NCI-H2227 (cell line): ENCODE results near the gene GUK1.
"Not testable (repeated sequence)": the region's sequence is repeated elsewhere in the genome, so short reads cannot be mapped to it uniquely, and the experiment has no call there.

Experiments
- DNase-seq: peaks from one replicate; lab custom pipeline; 2025; ENCODE audit not compliant: unreplicated experiment; lab: John Stamatoyannopoulos, UW

The GUK1 gene

DNA sequence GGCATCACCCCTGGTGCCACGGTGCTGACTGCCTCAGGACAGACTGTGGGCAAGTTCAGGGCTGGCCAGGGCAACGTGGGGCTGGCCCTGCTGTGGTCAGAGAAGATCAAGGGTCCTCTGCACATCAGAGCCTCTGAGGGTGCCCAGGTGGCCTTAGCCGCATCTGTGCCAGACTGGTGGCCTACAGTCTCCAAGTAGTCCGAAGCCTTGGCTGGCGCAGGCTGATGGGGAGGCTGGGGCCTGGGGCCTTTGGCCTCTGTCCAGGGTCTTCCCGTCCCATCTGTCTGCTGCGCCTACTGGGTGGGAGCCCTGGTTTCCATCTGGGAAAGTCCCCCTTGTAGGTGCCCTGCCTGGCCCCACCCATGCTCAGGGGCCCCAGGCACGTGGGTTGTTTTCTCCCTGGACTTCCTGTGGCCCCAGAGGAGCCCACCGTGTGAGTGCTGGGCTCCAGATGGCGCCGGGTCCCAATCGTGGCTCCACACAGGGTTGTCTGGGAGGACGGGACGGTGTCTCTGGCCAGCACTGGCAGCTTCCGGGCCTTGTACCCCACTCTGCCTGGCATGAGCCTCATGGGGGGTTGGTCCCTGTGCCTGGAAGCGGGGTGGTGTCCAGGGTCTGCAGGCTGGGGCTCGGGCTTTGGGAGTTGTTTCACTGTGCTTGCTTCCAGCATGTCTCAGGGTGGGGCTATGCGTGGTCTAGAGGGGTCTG, 35.4 kb downstream of the GUK1 start:
- DNase-seq = no peak

GRCh38 chr1:228176024-228176395, 35.9 kb downstream of the GUK1 start:
- DNase-seq = no peak

DNA sequence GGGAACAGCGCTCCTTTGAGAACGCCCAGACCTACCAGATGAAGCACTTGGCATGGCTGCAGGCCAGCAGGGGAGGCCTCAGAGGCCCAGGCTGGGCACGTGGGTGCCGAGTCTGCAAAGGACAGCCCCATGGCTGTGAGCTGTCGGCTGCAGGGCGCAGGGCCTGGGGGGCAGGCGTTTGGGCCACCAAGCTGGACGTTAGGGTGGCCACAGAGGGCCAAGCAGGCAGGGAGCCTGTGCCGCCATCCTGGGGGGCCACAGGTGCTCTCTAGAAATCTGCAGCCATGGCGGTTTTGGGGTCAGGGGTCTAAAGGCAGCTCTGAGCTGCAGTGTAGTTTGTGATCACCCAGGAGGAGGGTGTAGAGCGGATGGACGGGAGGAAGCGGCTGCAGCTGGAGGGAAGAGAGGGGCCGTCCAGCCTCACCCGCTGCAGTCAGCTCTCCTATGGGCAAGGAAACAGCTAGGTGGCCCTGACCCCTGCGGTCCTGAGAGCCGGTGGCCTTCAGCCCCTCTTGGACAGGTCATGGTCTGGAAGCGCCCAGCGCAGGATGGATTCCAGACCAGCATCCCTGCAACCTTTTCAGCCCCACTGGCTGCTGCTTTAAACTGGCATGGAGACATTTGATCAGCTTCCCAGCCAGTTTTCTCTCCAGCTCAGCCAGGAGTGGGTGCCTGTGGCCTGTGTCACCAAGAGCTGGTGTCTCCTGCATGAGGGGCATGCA, 36.5 kb downstream of the GUK1 start:
- DNase-seq = no peak

- DNase-seq = no peak
Observed at GRCh38 chr1:228177183-228177475, 37.0 kb downstream of the GUK1 start.

DNA sequence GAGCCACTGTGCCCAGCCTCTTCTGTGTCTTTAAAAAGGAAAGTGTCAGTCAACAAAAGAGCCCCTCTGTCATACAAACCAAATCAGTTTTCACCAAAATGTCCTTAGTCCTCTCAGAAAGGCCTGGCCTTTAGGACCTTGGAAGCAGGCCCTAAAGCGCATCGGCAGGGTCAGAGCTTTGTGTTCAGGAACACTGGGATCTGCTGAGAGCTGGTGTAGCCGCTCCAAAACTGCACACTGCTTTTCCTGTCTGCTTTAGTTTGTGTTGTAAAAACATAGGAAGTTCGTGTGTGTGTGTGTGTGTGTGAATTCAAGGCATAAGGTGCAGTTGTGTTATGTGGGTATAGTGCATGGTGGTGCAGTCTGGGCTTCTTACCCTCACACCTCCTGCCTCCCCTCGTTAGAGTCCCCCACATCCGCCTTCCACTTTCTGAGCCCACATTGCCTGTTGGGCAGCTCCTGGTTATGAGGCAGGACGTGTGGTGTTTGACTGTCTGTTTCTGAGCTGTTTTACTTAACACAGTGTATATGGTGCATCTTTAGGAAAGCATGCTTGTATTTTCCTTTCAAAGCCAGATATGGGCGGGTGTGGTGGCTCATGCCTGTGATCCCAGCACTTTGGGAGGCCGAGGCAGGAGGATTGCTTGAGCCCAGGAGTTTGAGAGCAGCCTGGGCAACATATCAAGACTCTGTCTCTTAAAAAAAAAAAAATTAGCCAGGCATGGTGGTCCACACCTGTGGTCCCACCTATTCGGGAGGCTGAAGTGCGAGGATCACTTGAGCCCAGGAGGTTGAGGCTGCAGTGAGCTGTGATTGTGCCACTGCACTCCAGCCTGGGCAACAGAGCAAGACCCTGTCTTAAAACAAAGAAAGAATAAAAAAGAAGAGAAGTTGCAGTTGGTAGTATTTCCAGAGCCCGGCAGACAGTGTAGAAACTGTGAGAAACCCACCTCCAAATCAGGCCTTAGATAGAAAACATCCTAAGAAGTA, 37.9 kb downstream of the GUK1 start:
- no peak for DNase-seq

GRCh38 chr1:228178737-228179684, 38.9 kb downstream of the GUK1 start:
- DNase-seq = no peak

DNA sequence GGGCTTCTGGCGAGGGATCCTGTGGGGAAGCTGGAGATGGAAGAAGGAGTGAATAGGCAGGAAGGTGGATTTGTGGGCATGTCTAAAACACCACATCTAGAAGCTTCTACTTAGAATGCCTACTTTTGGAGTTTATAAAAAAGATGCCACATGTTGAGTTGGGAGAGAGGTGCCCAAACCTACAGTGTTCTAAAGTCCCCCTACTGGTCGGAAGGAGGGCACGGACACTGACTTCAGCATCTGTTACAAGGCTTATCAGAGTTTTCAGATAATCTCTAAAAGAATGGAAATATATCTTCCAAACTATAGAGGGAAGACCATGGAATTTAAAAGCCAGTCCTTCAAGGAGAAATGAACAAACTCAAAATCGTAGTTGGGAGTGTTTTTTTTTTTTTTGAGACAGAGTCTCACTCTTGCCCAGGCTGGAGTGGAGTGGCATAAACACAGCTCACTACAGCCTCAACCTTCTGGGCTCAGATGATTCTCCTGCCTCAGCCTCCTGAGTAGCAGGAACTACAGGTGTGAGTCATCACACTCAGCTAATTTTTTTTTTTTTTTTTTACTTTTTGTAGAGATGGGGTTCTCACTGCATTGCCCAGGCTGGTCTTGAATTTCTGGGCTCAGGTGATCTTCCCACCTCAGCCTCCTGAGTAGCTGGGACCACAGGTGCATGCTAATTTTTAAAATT, 40.3 kb downstream of the GUK1 start:
- no peak for DNase-seq

DNA sequence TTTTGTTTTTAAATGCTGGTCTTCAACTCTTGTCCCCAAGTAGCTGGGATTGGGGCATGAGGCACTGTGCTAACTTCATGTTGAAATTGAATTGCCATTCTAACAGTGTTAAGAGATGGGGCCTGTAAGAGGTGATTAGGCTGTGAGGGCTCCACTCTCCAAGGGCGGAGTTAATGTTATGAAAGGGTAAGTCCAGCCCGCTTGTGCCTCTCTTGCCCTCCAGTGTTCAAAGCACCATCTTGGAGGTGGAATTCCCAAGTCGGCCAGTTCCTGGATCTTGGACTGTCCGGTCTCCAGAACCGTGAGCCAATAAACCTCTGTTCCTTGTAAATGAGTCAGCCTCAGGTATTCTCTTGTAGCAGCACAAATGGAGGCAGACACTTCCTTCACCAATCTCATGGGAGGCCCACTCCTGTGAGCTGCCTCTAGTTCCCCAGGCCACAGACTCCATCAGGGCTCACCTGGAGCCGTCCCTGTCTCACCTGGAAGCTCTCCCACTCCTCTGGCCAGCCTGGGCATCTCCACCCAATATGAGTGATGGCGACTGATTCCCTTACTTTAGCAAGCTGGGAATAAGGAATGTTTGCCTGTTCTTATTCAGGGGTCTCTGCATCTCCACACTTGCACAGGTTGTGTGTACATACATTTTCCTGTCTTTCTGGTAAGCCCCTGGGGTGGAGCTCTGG, 41.0 kb downstream of the GUK1 start:
- DNase-seq = no peak

- no peak for DNase-seq
Observed at GRCh38 chr1:228181645-228182034, 41.6 kb downstream of the GUK1 start.

- no peak for DNase-seq
Observed at GRCh38 chr1:228182296-228183030, 42.4 kb downstream of the GUK1 start.

DNA sequence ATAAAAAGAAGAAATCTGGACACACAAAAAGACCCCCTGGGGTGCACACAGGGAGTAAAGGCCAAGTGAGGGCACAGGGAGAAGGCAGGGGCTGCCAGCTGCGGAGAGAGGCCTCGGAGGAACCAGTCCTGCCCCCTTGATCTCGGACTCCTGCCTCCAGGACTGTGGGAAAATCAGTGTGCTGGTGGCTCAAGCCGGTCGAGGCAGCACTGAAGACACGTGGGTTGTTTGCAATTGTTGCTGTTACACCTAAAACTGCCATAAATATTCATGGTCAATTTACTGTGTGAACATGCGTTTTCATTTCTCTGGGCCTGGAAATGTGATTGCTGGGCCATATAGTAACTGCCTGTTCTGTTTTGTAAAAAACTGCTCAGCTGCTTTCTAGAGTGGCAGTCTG, 44.1 kb downstream of the GUK1 start:
- DNase-seq = no peak

DNA sequence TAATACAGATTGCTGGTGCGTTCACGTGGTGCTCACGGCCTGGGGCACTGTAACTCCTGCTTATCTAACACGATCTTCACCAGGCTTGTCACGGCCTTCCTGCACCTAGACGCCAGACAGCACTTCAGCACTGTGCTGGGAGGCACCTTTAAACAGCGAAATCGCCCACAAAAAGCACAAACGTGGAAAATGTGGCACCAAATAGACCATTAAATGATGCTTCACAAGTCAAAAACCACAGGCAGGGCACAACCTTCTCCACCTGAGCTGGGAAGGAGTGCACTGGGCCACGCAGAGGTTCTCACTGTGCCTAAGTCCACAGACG, 45.5 kb downstream of the GUK1 start:
- no peak for DNase-seq

GRCh38 chr1:228188249-228188648, 48.2 kb downstream of the GUK1 start:
- DNase-seq = not testable (repeated sequence)

- no peak for DNase-seq
Observed at GRCh38 chr1:228190182-228190581, 50.1 kb downstream of the GUK1 start.

GRCh38 chr1:228190778-228191177, 50.7 kb downstream of the GUK1 start:
- DNase-seq = no peak

- no peak for DNase-seq
Observed at GRCh38 chr1:228194436-228194835, 54.4 kb downstream of the GUK1 start.

GRCh38 chr1:228194921-228195812, 55.1 kb downstream of the GUK1 start:
- no peak for DNase-seq

- DNase-seq = no peak
Observed at GRCh38 chr1:228197555-228198147, 57.6 kb downstream of the GUK1 start.
